ENCODE measurements around the gene GTPBP4.

DNA sequence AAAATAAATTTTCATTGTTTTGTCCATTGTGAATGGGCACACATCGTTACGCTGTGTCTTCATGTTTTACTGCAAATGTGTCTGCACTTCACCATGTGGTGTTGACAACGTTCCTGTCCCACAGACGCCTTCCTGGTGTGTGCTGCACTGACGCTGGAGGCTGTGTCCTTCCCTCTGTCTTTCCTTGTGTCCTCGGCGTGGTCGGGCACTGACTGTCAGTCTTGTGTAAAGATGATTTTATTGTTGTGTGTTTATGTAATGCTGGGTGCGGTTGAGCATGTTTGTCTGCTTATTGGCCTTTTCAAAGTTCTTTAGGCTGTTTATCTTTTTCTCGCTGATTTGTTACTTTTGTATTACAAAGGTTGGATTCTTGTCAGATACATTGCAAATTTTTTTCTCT, 19.3 kb downstream of the GTPBP4 start:
- TF ChIP-seq EZH2 (IDR thresholded peaks at IDR 0.05; ENCODE audit: low read length) = no peak
- TF ChIP-seq, protein P1, sequence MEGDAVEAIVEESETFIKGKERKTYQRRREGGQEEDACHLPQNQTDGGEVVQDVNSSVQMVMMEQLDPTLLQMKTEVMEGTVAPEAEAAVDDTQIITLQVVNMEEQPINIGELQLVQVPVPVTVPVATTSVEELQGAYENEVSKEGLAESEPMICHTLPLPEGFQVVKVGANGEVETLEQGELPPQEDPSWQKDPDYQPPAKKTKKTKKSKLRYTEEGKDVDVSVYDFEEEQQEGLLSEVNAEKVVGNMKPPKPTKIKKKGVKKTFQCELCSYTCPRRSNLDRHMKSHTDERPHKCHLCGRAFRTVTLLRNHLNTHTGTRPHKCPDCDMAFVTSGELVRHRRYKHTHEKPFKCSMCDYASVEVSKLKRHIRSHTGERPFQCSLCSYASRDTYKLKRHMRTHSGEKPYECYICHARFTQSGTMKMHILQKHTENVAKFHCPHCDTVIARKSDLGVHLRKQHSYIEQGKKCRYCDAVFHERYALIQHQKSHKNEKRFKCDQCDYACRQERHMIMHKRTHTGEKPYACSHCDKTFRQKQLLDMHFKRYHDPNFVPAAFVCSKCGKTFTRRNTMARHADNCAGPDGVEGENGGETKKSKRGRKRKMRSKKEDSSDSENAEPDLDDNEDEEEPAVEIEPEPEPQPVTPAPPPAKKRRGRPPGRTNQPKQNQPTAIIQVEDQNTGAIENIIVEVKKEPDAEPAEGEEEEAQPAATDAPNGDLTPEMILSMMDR (optimal IDR thresholded peaks at IDR 0.05 in 1 of 3, IDR thresholded peaks at IDR 0.05 in 1 of 3, conservative IDR thresholded peaks at IDR 0.05 in 1 of 3; ENCODE audit: extremely low read depth in 1 of 3, insufficient read depth in 2 of 3, low read length in 3 of 3) = no peak
